ENCODE results near the gene FOXL2NB. TPM values are rescaled to one million over a fixed set of nuclear protein-coding genes. Genes with fewer than 3 reads are reported as not detected.

Gene FOXL2NB
- total and polyA plus RNA-seq, 2 of the 13 experiments (the other 11 are each of a cell fraction or from before 2014, with no cell fraction given) = not detected

DNA sequence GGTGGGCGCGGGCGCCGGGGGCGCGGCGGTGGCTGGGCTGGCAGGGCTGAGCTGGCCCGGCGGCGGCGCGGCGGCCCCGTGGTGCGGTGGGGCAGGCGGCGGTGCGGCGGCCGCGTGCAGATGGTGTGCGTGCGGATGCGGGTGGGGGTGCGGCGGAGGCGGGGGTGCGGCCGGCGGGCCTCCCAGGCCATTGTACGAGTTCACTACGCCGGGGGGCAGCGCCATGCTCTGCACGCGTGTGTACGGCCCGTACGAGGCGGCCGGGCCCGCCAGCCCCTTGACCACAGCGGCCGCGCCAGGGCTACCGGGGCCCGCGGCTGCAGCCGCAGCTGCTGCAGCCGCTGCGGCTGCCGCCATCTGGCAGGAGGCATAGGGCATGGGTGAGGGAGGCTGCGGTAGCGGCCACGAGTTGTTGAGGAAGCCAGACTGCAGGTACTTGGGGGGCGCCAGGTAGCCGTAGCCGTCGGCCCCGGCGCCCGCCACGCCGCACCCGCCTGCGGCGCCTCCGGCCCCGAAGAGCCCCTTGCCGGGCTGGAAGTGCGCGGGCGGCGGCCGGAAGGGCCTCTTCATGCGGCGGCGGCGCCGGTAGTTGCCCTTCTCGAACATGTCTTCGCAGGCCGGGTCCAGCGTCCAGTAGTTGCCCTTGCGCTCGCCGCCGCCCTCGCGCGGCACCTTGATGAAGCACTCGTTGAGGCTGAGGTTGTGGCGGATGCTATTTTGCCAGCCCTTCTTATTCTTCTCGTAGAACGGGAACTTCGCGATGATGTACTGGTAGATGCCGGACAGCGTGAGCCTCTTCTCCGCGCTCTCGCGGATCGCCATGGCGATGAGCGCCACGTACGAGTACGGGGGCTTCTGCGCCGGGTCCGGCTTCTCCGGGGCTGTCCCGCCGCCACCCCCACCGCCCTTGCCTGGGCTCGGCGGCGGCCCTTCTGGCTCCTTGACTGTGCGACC, 1.0 kb upstream of the FOXL2NB start:
- CTCF ChIA-PET (ENCODE audit: low intra/inter-chr PET ratio, low total read pairs) = no interaction called here
- WGBS (ENCODE audit: low lambda C conversion rate) = 77% methylated on average over 54 of the region's 120 CpGs
- BruUV-seq (replicated peaks) = no TSS peak
- H3K4me1 ChIP-seq (ENCODE audit: insufficient read depth, low read length) = peaks cover 15% of the 10 kb centered on the region
- H3K4me2 ChIP-seq (ENCODE audit: low read depth, low read length) = no peak overlapping the region
- H3K9me3 ChIP-seq (ENCODE audit: low read length) = no peaks in the 10 kb centered on the region
- no peaks in the 10 kb centered on the region for H3K36me3 ChIP-seq (replicated peaks in 1 of 2; ENCODE audit: control insufficient read depth in 1 of 2, insufficient read depth in 2 of 2, low read length in 2 of 2)
- intact Hi-C loops (cut with micrococcal nuclease; ENCODE audit: unreplicated experiment) (no loop called here), in situ Hi-C loops (cut with HindIII; ENCODE audit: extremely low pct_ligation_motif_present, low pct_unique_long_range_greater_than_20kb) (no loop called here)
- FAIRE-seq (no peak), DNase-seq (ENCODE audit: low spot score) (no peak), ATAC-seq (no peak)
- H3K4me3 ChIP-seq (replicated peaks in 1 of 3; ENCODE audit: insufficient read depth in 1 of 3, low read depth in 2 of 3, low read length in 3 of 3) = no peak overlapping the region
- POLR2A ChIA-PET = no interaction called here
- H3K9ac ChIP-seq (ENCODE audit: insufficient read depth, low read depth, low read length) = no peak overlapping the region
- no peaks in the 10 kb centered on the region for H4K20me1 ChIP-seq (ENCODE audit: insufficient read depth, low read length)
- H3K27me3 ChIP-seq (ENCODE audit: control insufficient read depth in 1 of 2, insufficient read depth in 2 of 2, low read length in 2 of 2) = peaks cover 30 to 92% of the 10 kb centered on the region in 2 experiments
- H3K27ac ChIP-seq (ENCODE audit: extremely low read length, insufficient read depth, low read length) = no peak overlapping the region
- TF ChIP-seq SOX6 (IDR thresholded peaks at IDR 0.05) (no peak), SOX6 (CRISPR knock-in tag; IDR thresholded peaks at IDR 0.05) (no peak)
- no peak overlapping the region for H2AFZ ChIP-seq (ENCODE audit: low read length)
- no peaks in the 10 kb centered on the region for H3K79me2 ChIP-seq (ENCODE audit: insufficient read depth, low read length)

DNA sequence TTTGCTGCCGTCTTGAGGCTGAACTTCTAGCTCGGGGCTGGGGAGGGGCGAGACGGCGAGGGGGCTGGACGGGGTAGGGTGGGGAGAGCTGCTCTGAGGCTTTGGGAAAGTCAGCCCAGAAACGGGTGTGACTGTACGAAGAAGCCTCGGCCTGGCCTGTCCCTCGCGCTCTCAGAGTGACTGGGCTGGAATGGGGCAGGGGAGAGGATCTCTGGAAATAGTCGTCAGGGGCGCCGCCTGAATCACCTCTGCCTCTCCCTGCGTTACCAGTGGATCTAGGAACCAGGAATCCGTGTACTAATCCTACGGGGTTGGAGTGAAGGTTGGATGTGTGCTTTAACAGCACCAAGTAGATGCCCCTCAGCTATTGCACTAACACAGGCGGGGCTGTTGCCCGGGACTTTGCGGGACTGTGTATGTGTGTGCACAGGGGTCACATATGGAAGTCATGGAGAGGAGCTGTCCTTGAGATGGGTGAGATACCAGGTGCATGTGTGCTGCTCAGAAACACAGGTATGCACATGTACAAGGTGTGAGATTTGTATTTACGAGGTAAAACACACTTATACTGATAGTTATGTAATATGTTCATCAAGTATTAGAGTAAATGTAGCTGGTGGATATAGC, 591 bp downstream of the FOXL2NB start:
- POLR2A ChIA-PET = no interaction called here
- Histone ChIP-seq H2AFZ (ENCODE audit: low read length) (no peak overlapping the region), H3K27ac (ENCODE audit: extremely low read length, insufficient read depth, low read length) (no peak overlapping the region), H3K9ac (ENCODE audit: insufficient read depth, low read depth, low read length) (no peak overlapping the region), H3K9me3 (ENCODE audit: low read length) (no peaks in the 10 kb centered on the region), H3K36me3 (replicated peaks in 1 of 2; ENCODE audit: control insufficient read depth in 1 of 2, insufficient read depth in 2 of 2, low read length in 2 of 2) (no peaks in the 10 kb centered on the region), H3K4me1 (ENCODE audit: insufficient read depth, low read length) (peaks cover 15% of the 10 kb centered on the region), H3K79me2 (ENCODE audit: insufficient read depth, low read length) (no peaks in the 10 kb centered on the region), H3K27me3 (ENCODE audit: control insufficient read depth in 1 of 2, insufficient read depth in 2 of 2, low read length in 2 of 2) (peaks cover 36 to 91% of the 10 kb centered on the region in 2 experiments), H3K4me3 (replicated peaks in 1 of 3; ENCODE audit: insufficient read depth in 1 of 3, low read depth in 2 of 3, low read length in 3 of 3) (peak overlapping the region in 2 of 3 experiments; percentile 23 to 53; a peak in 3 of 6 replicates), H3K4me2 (ENCODE audit: low read depth, low read length) (peak overlapping the region; percentile 30; the same call in 1 of the 2 replicates), H4K20me1 (ENCODE audit: insufficient read depth, low read length) (no peaks in the 10 kb centered on the region)
- FAIRE-seq (no peak), DNase-seq (ENCODE audit: low spot score) (no peak), ATAC-seq (peak; percentile 13)
- CTCF ChIA-PET (ENCODE audit: low intra/inter-chr PET ratio, low total read pairs) = no interaction called here
- no TSS peak for BruUV-seq (replicated peaks)
- WGBS (ENCODE audit: low lambda C conversion rate) = 4% methylated on average over 3 of the region's 21 CpGs
- intact Hi-C loops (cut with micrococcal nuclease; ENCODE audit: unreplicated experiment) = no loop called here
- in situ Hi-C loops (cut with HindIII; ENCODE audit: extremely low pct_ligation_motif_present, low pct_unique_long_range_greater_than_20kb) = no loop called here
- TF ChIP-seq ZNF790 (CRISPR knock-in tag; IDR thresholded peaks at IDR 0.05; ENCODE audit: borderline replicate concordance) (no peak), SNAI1 (CRISPR knock-in tag; IDR thresholded peaks at IDR 0.05; ENCODE audit: borderline replicate concordance) (no peak), ZNF3 (CRISPR knock-in tag; IDR thresholded peaks at IDR 0.05) (no peak), MIER3 (CRISPR knock-in tag; IDR thresholded peaks at IDR 0.05; ENCODE audit: borderline replicate concordance) (no peak), ZMYM3 (CRISPR knock-in tag; IDR thresholded peaks at IDR 0.05) (no peak), ARID3A (IDR thresholded peaks at IDR 0.05; ENCODE audit: low read depth, low read length) (no peak), NCOA5 (CRISPR knock-in tag; IDR thresholded peaks at IDR 0.05) (no peak), TSC22D2 (CRISPR knock-in tag; IDR thresholded peaks at IDR 0.05; ENCODE audit: borderline replicate concordance) (no peak), TBX2 (CRISPR knock-in tag; IDR thresholded peaks at IDR 0.05; ENCODE audit: borderline replicate concordance) (no peak), ZNF776 (CRISPR knock-in tag; IDR thresholded peaks at IDR 0.05) (no peak), ZNF672 (CRISPR knock-in tag; IDR thresholded peaks at IDR 0.05) (no peak)
- TF ChIP-seq, protein P1, sequence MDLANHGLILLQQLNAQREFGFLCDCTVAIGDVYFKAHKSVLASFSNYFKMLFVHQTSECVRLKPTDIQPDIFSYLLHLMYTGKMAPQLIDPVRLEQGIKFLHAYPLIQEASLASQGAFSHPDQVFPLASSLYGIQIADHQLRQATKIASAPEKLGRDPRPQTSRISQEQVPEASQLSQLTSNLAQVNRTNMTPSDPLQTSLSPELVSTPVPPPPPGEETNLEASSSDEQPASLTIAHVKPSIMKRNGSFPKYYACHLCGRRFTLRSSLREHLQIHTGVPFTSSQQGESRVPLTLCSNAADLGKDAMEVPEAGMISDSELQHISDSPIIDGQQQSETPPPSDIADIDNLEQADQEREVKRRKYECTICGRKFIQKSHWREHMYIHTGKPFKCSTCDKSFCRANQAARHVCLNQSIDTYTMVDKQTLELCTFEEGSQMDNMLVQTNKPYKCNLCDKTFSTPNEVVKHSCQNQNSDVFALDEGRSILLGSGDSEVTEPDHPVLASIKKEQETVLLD (CRISPR knock-in tag; IDR thresholded peaks at IDR 0.05; ENCODE audit: low read depth) = no peak

Data from HepG2 (cell line).